ENCODE measurements around the gene CBFA2T2.

DNA sequence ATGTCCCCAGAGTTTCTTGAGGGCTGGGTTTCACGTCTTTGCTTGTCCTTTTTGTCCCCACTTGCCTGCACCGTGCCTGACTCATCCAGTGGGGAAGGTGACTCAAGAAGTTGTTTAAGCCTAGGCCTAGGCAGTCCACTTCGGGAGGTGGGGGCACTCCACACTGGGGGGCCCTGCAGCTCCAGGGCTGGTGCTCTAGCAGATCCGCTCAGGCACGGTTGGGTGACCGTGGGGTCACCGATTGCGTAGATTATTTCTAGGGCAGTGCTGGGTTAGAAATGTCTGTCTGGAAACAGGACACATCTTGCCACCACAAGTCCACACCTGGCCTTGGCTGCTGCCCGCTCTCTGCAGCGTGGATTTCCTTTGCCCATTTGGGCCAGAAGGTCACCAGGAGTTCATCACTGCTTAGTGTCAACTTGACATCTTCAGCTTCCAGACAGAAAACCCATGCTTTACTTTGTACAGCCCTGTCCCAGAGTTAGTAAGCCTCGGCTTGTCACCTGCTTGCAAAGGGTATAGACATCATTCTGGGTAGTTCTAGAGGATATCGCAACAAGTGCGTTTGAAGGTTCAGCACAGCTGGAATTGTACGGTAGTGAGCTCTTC, 158.6 kb downstream of the CBFA2T2 start:
- TF ChIP-seq, protein P1, sequence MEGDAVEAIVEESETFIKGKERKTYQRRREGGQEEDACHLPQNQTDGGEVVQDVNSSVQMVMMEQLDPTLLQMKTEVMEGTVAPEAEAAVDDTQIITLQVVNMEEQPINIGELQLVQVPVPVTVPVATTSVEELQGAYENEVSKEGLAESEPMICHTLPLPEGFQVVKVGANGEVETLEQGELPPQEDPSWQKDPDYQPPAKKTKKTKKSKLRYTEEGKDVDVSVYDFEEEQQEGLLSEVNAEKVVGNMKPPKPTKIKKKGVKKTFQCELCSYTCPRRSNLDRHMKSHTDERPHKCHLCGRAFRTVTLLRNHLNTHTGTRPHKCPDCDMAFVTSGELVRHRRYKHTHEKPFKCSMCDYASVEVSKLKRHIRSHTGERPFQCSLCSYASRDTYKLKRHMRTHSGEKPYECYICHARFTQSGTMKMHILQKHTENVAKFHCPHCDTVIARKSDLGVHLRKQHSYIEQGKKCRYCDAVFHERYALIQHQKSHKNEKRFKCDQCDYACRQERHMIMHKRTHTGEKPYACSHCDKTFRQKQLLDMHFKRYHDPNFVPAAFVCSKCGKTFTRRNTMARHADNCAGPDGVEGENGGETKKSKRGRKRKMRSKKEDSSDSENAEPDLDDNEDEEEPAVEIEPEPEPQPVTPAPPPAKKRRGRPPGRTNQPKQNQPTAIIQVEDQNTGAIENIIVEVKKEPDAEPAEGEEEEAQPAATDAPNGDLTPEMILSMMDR (IDR thresholded peaks at IDR 0.05) = no peak
- TF ChIP-seq POLR2A (IDR thresholded peaks at IDR 0.05) = no peak

All from tibial nerve (tissue), 3 donors.